VCaP (cell line): ENCODE data around the gene GSG1L.
A peak's percentile ranks its signal among the peaks of the same experiment; 100 is the strongest.

Source experiments
- H3K27ac ChIP-seq: fragments of 450-650 bp; 2 replicates; pipeline ENCODE4 v1.5.1; 2017
- CTCF ChIP-seq: fragments of 450-650 bp; conservative IDR thresholded peaks from 2 replicates; pipeline ENCODE4 v1.5.1; 2017; ENCODE audit warnings: mild to moderate bottlenecking, moderate library complexity

The GSG1L gene

GRCh38 chr16:28063591-28064061 lies at the start of gene GSG1L:
Gene GSG1L, minus strand, starts transcription at chr16:28063714. Its CDS starts 290 bp downstream, at chr16:28063424.
- no peak within 1 kb of the TSS for H3K27ac ChIP-seq
- TF ChIP-seq CTCF: peak; percentile 55

DNA sequence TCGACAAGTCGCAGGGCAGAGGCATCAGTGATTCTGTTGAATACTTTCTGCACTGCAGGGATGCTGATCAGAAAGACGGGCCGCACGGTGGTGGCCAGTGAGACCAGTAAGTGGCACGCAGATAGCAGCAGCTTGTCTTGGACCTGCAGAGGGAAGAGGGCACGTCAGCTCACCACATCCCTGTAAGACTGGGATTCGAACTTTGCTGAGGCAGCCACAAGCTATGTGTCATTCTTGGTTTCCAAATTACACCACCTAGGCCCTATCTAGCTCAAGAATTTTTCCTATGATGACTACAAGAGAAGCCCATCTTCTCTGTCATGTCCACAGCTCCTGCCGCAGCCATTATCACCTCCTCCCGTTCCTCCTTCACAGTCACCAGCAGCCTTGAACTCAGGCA lies 49.4 kb upstream of the GSG1L start:
- no peak for TF ChIP-seq CTCF
- no peak overlapping the region for H3K27ac ChIP-seq

DNA sequence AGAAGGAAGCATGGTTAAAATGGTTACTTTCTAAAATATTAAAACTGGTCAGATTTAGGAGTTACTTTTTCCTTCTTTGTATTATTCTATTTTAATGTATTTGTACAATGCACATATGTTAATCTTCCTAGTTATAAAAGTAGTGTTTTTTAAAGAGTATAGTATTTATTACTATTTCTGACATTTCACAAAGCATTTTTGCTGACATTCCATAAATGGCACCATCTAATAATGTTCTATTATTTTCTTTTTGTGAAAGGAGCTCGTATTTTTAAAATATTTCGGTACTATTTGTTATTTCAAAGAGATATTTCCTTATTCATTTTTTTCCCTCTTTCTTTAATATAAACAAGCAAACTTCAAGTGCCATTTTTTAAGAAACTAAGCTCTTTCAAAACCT lies 47.5 kb upstream of the GSG1L start:
- no peak overlapping the region for H3K27ac ChIP-seq
- TF ChIP-seq CTCF: no peak

DNA sequence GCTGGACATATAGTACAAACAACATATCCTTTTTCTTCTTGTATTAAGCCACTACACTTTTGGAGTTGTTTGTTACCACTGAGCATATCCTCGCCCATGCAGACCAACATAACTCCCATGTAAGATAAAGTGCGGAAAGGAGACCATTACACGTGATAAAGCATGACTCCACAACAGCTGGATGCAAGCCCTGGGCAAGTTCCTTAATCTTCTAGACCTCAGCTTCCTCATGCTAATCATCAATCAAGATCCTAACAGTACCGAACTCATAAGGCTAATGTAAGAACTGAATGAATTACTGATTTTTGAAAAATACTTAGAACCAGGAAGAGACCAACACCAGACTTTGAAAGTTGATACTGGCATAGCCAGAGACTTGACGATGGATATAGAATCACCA lies 47.0 kb upstream of the GSG1L start:
- H3K27ac ChIP-seq: no peak overlapping the region
- no peak for TF ChIP-seq CTCF

DNA sequence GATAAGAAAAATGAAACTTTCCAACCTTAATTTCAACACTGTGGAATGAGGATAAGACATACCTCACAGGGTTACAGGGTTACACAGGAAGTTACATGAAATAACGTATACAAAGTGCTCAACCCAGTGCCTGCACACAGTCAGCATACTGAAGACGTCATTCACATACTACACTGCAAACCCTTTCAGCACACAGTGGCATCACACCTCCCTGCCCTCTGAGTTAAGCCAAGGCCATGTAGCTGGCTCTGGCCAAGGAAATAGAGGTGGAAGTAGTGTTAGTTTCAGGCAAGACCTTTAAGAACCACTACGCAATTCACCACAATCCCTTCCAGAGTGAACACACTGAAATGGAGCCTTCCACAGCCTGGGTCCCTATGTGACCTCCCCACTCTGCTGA lies 46.6 kb upstream of the GSG1L start:
- H3K27ac ChIP-seq: no peak overlapping the region
- TF ChIP-seq CTCF: no peak

GRCh38 chr16:28108590-28109247 lies 45.2 kb upstream of the GSG1L start:
- H3K27ac ChIP-seq: no peak overlapping the region

GRCh38 chr16:28107232-28107631 lies 43.7 kb upstream of the GSG1L start:
- no peak for TF ChIP-seq CTCF
- no peak overlapping the region for H3K27ac ChIP-seq

More at GRCh38 chr16:28108590-28109247, 45.2 kb upstream of the GSG1L start:
- TF ChIP-seq CTCF: no peak
